Fibroblast of villous mesenchyme (primary cell): ENCODE measurements around the gene FOXO3. TPM values are rescaled to one million over a fixed set of nuclear protein-coding genes. Genes with fewer than 3 reads are reported as not detected.

Source experiments
- DNase-seq: peaks from one replicate; pipeline ENCODE4 v3.0.0-alpha.2; 2010; ENCODE audit warnings: low read depth
- H3K4me3 ChIP-seq: 2 replicates; pipeline ENCODE4 v1.5.1; 2011; ENCODE audit warnings: low read depth, mild to moderate bottlenecking, low read length
- total RNA-seq: library from RNA; depleted of rRNA; stranded (reverse); fragments of >200 nt; gene quantifications from 2 replicates; pipeline ENCODE4 v1.2.3, GENCODE V29; 2012
- TF ChIP-seq, protein P1 (sequence below): IDR thresholded peaks from 2 replicates; pipeline ENCODE4 v1.5.1; 2012; ENCODE audit warnings: low read depth, mild to moderate bottlenecking, low read length; ENCODE audit not compliant: insufficient read depth

Gene FOXO3
- total RNA-seq, 1 donor = 43.2 TPM

DNA sequence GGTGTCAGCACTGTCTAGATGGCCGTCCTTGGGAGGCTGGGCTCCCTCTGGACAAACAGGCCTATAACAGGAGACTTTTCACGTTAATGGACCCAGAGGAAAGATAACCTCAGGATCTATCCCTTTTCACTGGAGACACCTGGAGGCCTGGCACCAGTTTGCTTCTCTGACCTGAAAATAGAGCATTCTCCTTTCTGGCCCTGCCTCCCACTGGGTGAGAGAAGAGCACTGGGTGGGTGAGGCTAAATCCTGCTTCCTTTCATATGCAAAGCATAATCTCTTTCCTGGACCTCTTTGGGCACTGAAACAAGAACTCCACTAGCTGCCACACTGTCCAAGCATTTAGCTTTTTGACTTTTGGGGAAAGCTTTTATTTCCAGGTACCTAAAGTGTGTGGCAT is 78.3 kb downstream of the FOXO3 start:
- no peak overlapping the region for H3K4me3 ChIP-seq
- TF ChIP-seq, protein P1, sequence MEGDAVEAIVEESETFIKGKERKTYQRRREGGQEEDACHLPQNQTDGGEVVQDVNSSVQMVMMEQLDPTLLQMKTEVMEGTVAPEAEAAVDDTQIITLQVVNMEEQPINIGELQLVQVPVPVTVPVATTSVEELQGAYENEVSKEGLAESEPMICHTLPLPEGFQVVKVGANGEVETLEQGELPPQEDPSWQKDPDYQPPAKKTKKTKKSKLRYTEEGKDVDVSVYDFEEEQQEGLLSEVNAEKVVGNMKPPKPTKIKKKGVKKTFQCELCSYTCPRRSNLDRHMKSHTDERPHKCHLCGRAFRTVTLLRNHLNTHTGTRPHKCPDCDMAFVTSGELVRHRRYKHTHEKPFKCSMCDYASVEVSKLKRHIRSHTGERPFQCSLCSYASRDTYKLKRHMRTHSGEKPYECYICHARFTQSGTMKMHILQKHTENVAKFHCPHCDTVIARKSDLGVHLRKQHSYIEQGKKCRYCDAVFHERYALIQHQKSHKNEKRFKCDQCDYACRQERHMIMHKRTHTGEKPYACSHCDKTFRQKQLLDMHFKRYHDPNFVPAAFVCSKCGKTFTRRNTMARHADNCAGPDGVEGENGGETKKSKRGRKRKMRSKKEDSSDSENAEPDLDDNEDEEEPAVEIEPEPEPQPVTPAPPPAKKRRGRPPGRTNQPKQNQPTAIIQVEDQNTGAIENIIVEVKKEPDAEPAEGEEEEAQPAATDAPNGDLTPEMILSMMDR = no peak
- DNase-seq = no peak

DNA sequence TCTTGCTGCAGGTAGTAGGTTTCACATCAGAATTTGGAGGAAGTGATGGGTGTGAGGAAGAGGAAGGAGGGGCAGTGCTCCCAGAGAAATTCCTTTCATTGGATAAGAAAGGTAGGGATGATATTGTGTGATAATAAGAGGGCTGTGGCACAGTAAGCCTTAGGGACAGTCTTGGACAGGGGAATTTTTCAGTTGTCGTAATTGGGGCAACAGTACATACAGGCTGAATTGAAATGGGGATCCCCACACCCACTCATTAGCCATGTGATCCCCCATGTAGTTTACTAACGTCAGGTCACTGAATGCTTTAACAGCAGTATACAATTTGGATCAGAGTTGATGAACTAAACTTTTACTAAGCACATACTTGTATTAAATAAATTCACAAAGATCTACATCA is 79.4 kb downstream of the FOXO3 start:
- TF ChIP-seq, protein P1 = no peak
- no peak for DNase-seq
- no peak overlapping the region for H3K4me3 ChIP-seq

DNA sequence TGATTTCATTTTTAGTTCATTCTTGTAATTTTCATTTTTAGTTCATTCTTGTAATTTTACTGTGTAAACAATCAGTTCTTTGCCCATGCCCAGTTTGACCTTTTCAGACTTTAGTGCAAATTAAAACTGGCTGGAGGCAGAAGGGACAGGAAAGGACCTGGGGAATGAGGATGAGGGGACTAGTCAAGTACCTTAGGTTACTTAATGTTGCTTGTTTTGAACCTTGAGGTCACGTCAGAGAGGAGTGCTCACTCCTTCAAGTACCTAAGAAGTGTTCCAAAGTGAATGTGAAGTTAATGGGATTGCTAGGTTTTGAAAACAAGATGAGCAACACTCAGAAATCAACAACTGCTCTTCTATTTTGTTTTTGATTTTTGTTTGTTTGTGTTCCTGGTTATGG is 82.5 kb downstream of the FOXO3 start:
- no peak for DNase-seq
- TF ChIP-seq, protein P1 = no peak
- H3K4me3 ChIP-seq = no peak overlapping the region

DNA sequence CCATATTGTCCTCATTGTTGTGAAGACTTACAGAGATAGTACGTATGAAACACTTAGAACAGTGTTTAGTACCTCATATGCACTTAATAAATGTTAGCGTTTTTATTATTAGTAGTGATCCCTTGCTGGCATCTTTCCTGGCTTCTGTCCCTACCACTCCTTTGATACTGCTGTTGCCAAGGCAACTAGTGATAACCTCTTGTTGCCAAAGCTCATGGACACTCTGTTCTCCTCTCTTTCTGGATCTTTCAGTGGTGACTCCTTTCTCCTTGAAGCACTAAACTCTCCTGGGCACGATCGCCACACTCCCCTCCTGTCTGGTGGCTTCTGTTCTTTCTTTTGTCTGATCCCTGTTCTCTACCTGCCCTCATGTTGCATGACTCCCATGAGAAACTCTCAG is 83.5 kb downstream of the FOXO3 start:
- peak; percentile 51 for DNase-seq
- H3K4me3 ChIP-seq = no peak overlapping the region
- TF ChIP-seq, protein P1 = no peak

DNA sequence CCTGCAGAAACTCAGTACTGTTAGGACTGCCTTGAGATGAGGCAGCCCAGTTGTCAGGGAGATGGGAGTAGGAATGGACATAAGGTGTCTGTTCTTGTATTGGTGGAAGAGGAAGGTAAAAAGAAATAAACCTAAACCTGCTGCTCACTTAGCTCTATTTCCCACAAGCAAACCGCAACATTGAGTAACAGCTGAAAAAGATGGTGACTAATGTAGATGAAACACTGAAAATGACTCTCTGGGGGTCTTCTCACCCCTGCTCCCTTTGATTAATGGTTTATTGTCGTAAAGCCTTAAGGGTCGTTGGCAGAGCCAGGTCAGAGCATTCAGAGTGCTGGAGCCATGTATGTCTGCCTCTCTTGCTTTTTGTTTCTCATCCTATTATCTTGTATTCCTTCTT is 87.5 kb downstream of the FOXO3 start:
- TF ChIP-seq, protein P1 = no peak
- H3K4me3 ChIP-seq = no peak overlapping the region
- no peak for DNase-seq

DNA sequence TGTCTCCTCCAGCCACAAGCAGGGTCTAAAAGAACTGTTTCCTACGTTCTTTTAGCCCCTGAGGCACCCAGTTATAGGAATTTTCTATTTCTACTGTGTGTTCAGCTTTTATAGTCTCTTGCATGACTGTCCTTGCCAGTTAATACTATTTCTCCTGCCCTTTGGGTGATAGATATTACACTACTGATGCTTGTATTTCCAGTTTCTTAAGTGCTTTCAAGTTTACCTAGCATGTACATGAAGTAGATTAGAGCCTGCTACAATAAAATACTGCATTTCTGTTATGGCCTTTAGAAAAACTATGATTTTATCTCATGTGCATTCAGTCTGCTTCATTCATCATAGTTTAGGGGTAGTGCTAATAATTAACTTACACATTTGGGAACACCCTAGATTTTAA is 89.6 kb downstream of the FOXO3 start:
- DNase-seq = no peak
- TF ChIP-seq, protein P1 = no peak
- no peak overlapping the region for H3K4me3 ChIP-seq

DNA sequence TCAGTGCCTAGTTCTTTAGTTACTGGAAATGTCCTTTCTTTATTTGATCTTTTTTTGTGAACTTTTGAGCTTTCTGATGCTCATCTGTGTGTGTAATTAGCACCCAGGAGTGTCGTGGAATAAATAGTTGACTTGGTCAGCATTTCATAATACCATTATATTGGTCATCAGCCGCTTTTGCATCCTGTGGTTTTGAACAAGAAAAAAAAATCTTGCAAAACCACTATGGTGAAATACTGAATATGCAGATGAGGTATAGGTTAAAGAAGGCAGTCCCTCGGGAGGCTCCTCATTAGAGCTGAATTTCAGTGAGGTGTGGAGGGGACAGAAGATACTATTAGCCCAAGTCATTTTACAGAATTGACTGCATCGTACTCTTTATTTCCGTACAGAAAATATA is 90.1 kb downstream of the FOXO3 start:
- H3K4me3 ChIP-seq = no peak overlapping the region
- TF ChIP-seq, protein P1 = no peak
- peak; percentile 85 for DNase-seq
